Colonic mucosa (tissue), 4 donors: ENCODE data around the gene RPTOR. TPM values are rescaled to one million over a fixed set of nuclear protein-coding genes. Genes with fewer than 3 reads are reported as not detected.

Experiments used
- DNase-seq: peaks from one replicate; pipeline ENCODE4 v3.0.0-alpha.2; 2020
- H3K27ac ChIP-seq: fragments of 200-600 bp; one replicate; pipeline ENCODE4 v1.8.0; 2021
- H3K27me3 ChIP-seq: fragments of 200-600 bp; one replicate; pipeline ENCODE4 v1.8.0; 2021
- H3K36me3 ChIP-seq: fragments of 200-600 bp; one replicate; pipeline ENCODE4 v1.8.0; 2021
- H3K4me1 ChIP-seq: fragments of 200-600 bp; one replicate; pipeline ENCODE4 v1.8.0; 2021; ENCODE audit warnings: mild to moderate bottlenecking
- H3K4me3 ChIP-seq: fragments of 200-600 bp; one replicate; pipeline ENCODE4 v1.8.0; 2021
- H3K9ac ChIP-seq, 2 donors: one replicate each; pipeline ENCODE4 v1.7.0; 2013; ENCODE audit warnings: control low read depth in 2 of 2, low read depth in 2 of 2, low read length in 2 of 2
- H3K9me3 ChIP-seq: fragments of 200-600 bp; one replicate; pipeline ENCODE4 v1.8.0; 2021
- CTCF ChIP-seq: fragments of 200-600 bp; IDR thresholded peaks from one replicate; pipeline ENCODE4 v1.8.0; 2022; ENCODE audit warnings: antibody characterized with exemption, mild to moderate bottlenecking
- intact Hi-C: fragments of 100-400 bp; cut with DNase I; formaldehyde crosslinking; loops from one replicate; pipeline ENCODE4 v1.14.1; 2022
- total RNA-seq, 2 donors: library from RNA; stranded (reverse); fragmentation: NEBNext Ultra II Directional in 1 of 2; extraction: Animal tissue kit (Norgen Biotek cat#: 25700) in 1 of 2; gene quantifications; one replicate each; pipeline ENCODE4 v1.2.1, GENCODE V29; 2021
- donor health status: healthy.
- donor health status: DM: no; HTN: no; CAD: no.
- donor health status: DM: no; HTN: no; CAD: no.

The RPTOR gene
- total RNA-seq, 2 donors from 2014 or later: 21.2 to 39.6 TPM

- Histone ChIP-seq H3K9me3 (no peaks in the 10 kb centered on the region), H3K27me3 (peaks cover 10% of the 10 kb centered on the region), H3K4me3 (no peak overlapping the region), H3K36me3 (no peaks in the 10 kb centered on the region), H3K9ac (no peak overlapping the region), H3K27ac (no peak overlapping the region), H3K4me1 (no peaks in the 10 kb centered on the region)
- DNase-seq: no peak
- TF ChIP-seq CTCF: no peak
- intact Hi-C loops: no loop called here
Observed at GRCh38 chr17:80986046-80986445, 441.4 kb downstream of the RPTOR start.

- H3K4me1 ChIP-seq: no peaks in the 10 kb centered on the region
- intact Hi-C loops: no loop called here
Observed at GRCh38 chr17:80986816-80987475, 442.3 kb downstream of the RPTOR start.

GRCh38 chr17:80987941-80988461, 443.4 kb downstream of the RPTOR start:
- no peak overlapping the region for H3K27ac ChIP-seq

More at GRCh38 chr17:80986816-80987475, 442.3 kb downstream of the RPTOR start:
- no peak overlapping the region for H3K4me3 ChIP-seq
- TF ChIP-seq CTCF: no peak
- no peaks in the 10 kb centered on the region for H3K36me3 ChIP-seq
- H3K27ac ChIP-seq: no peak overlapping the region
- H3K27me3 ChIP-seq: peaks cover under 1% of the 10 kb centered on the region
- no peak for DNase-seq
- H3K9ac ChIP-seq: no peak overlapping the region
- H3K9me3 ChIP-seq: no peaks in the 10 kb centered on the region

GRCh38 chr17:80989586-80989913, 444.9 kb downstream of the RPTOR start:
- Histone ChIP-seq H3K9me3 (no peaks in the 10 kb centered on the region), H3K36me3 (no peaks in the 10 kb centered on the region), H3K9ac (peak overlapping the region; percentile 2 to 31), H3K4me3 (no peak overlapping the region), H3K4me1 (peaks cover 6% of the 10 kb centered on the region), H3K27ac (no peak overlapping the region), H3K27me3 (no peaks in the 10 kb centered on the region)
- DNase-seq: no peak
- intact Hi-C loops: no loop called here
- TF ChIP-seq CTCF: no peak

More at GRCh38 chr17:80987941-80988461, 443.4 kb downstream of the RPTOR start:
- no peaks in the 10 kb centered on the region for H3K27me3 ChIP-seq
- no peaks in the 10 kb centered on the region for H3K9me3 ChIP-seq
- intact Hi-C loops: no loop called here
- peak overlapping the region in 1 of 2 donors; percentile 30 for H3K9ac ChIP-seq
- H3K36me3 ChIP-seq: no peaks in the 10 kb centered on the region
- TF ChIP-seq CTCF: no peak
- no peak overlapping the region for H3K4me3 ChIP-seq
- no peak for DNase-seq
- no peaks in the 10 kb centered on the region for H3K4me1 ChIP-seq

GRCh38 chr17:80990921-80991644, 446.4 kb downstream of the RPTOR start:
- Histone ChIP-seq H3K9ac (peak overlapping the region; percentile 76 to 92), H3K27me3 (no peaks in the 10 kb centered on the region), H3K27ac (peak overlapping the region; percentile 34), H3K36me3 (no peaks in the 10 kb centered on the region), H3K4me1 (peaks cover 6% of the 10 kb centered on the region), H3K4me3 (peak overlapping the region; percentile 91), H3K9me3 (no peaks in the 10 kb centered on the region)
- DNase-seq: peak; percentile 57
- intact Hi-C loops: no loop called here
- TF ChIP-seq CTCF: no peak
